BJ (cell line): ENCODE data around the gene NAPEPLD. TPM values are rescaled to one million over a fixed set of nuclear protein-coding genes. Genes with fewer than 3 reads are reported as not detected.
"Not testable (repeated sequence)": the region's sequence is repeated elsewhere in the genome, so short reads cannot be mapped to it uniquely, and the experiment has no call there.

Source experiments
- CTCF ChIA-PET: fragments of 350-600 bp; formaldehyde crosslinking; extraction: SDS; loops from one replicate; lab custom pipeline; 2021; ENCODE audit warnings: antibody characterized with exemption, inconsistent platforms; lab: Yijun Ruan, JAX
- POLR2A ChIA-PET: fragments of 300-600 bp; sonication (Branson Sonifier 250); formaldehyde crosslinking; extraction: SDS; loops from one replicate; lab custom pipeline; 2021; ENCODE audit warnings: antibody characterized with exemption; lab: Charles Lee
- DNase-seq: peaks from one replicate; pipeline ENCODE4 v3.0.0-alpha.2; 2011; ENCODE audit warnings: low read depth
- H3K27me3 ChIP-seq: 2 replicates; pipeline ENCODE4 v1.6.0; 2011; ENCODE audit warnings: low read length; ENCODE audit not compliant: control insufficient read depth, insufficient read depth
- H3K36me3 ChIP-seq: 2 replicates; pipeline ENCODE4 v1.5.1; 2011; ENCODE audit warnings: low read length; ENCODE audit not compliant: control insufficient read depth, insufficient read depth
- H3K4me3 ChIP-seq: 2 replicates; pipeline ENCODE4 v1.5.1; 2011; ENCODE audit warnings: low read depth, mild to moderate bottlenecking, control low read depth, low read length
- CTCF ChIP-seq: IDR thresholded peaks from 2 replicates; pipeline ENCODE4 v1.5.1; 2011; ENCODE audit warnings: low read depth, mild to moderate bottlenecking, control low read depth, inconsistent platforms, low read length, moderate library complexity; ENCODE audit not compliant: insufficient read depth
- polyA plus RNA-seq: library from polyadenylated mRNA; depleted of rRNA; stranded (reverse); fragments of >200 nt; gene quantifications from 2 replicates; pipeline ENCODE4 v1.2.3, GENCODE V29; 2011

Gene NAPEPLD
- polyA plus RNA-seq, 1 experiment: 2.9 TPM

GRCh38 chr7:103155331-103156024 lies 6.6 kb upstream of the NAPEPLD start:
- H3K4me3 ChIP-seq, CTCF ChIA-PET, POLR2A ChIA-PET, H3K36me3 ChIP-seq, H3K27me3 ChIP-seq, DNase-seq: not testable (repeated sequence)

GRCh38 chr7:103154042-103154441 lies 5.1 kb upstream of the NAPEPLD start:
- POLR2A ChIA-PET: no interaction called here
- Histone ChIP-seq H3K36me3 (no peaks in the 10 kb centered on the region), H3K4me3 (no peak overlapping the region), H3K27me3 (no peaks in the 10 kb centered on the region)
- CTCF ChIA-PET: no interaction called here
- no peak for TF ChIP-seq CTCF
- DNase-seq: no peak

GRCh38 chr7:103152744-103153617 lies 4.1 kb upstream of the NAPEPLD start:
- DNase-seq, CTCF ChIA-PET, H3K27me3 ChIP-seq, H3K36me3 ChIP-seq, POLR2A ChIA-PET, H3K4me3 ChIP-seq: not testable (repeated sequence)

GRCh38 chr7:103151993-103152676 lies 3.2 kb upstream of the NAPEPLD start:
- H3K27me3 ChIP-seq, DNase-seq, H3K36me3 ChIP-seq, CTCF ChIA-PET, POLR2A ChIA-PET, H3K4me3 ChIP-seq: not testable (repeated sequence)

- TF ChIP-seq CTCF: no peak
- no peak for DNase-seq
- Histone ChIP-seq H3K4me3 (no peak overlapping the region), H3K27me3 (no peaks in the 10 kb centered on the region), H3K36me3 (no peaks in the 10 kb centered on the region)
- CTCF ChIA-PET: no interaction called here
- POLR2A ChIA-PET: no interaction called here
Observed at GRCh38 chr7:103150192-103150591, 1.3 kb upstream of the NAPEPLD start.

- Histone ChIP-seq H3K4me3 (peak overlapping the region; percentile 39), H3K27me3 (no peaks in the 10 kb centered on the region), H3K36me3 (no peaks in the 10 kb centered on the region)
- CTCF ChIA-PET: no interaction called here
- no peak for DNase-seq
- POLR2A ChIA-PET: no interaction called here
- TF ChIP-seq CTCF: no peak
Observed at GRCh38 chr7:103149808-103150180, 895 bp upstream of the NAPEPLD start.
